Panc1 (cell line): ENCODE measurements around the gene MIPOL1. TPM values are rescaled to one million over a fixed set of nuclear protein-coding genes. Genes with fewer than 3 reads are reported as not detected.

Experiments
- ATAC-seq: fragments of 200-7000 bp; cut with Tn5 transposase; 2 replicates; pipeline ENCODE4 v1.9.1; 2020; ENCODE audit warnings: mild to moderate bottlenecking, moderate library complexity
- BruUV-seq: library from RNA; stranded (reverse); fragments of 400-500 nt; replicated peaks from 2 replicates; lab custom pipeline; 2021; lab: Mats Ljungman, UMichigan
- CTCF ChIA-PET: fragments of 300-600 bp; sonication (Branson Sonifier 250); formaldehyde crosslinking; loops from one replicate; lab custom pipeline; 2022; ENCODE audit warnings: antibody characterized with exemption; lab: Charles Lee
- POLR2A ChIA-PET: fragments of 300-600 bp; sonication (Branson Sonifier 250); formaldehyde crosslinking; loops from one replicate; lab custom pipeline; 2022; ENCODE audit warnings: antibody characterized with exemption; lab: Charles Lee
- DNase-seq: peaks from one replicate; pipeline ENCODE4 v3.0.0-alpha.2; 2010; ENCODE audit warnings: low read depth, low spot score
- H3K27ac ChIP-seq: 2 replicates; pipeline ENCODE4 v1.5.1; 2011; ENCODE audit warnings: mild to moderate bottlenecking, low read length, inconsistent platforms
- H3K27me3 ChIP-seq: fragments of 200-500 bp; sonication (Bioruptor generic); 2 replicates; pipeline ENCODE4 v1.6.0; 2014; ENCODE audit warnings: low read length, inconsistent platforms; ENCODE audit not compliant: control insufficient read depth, insufficient read depth
- H3K36me3 ChIP-seq: fragments of 200-500 bp; sonication (Bioruptor generic); 2 replicates; pipeline ENCODE4 v1.5.1; 2014; ENCODE audit warnings: inconsistent platforms, mild to moderate bottlenecking, low read length, moderate library complexity; ENCODE audit not compliant: control insufficient read depth, insufficient read depth
- H3K4me1 ChIP-seq: 2 replicates; pipeline ENCODE4 v1.5.1; 2011; ENCODE audit warnings: inconsistent platforms, mild to moderate bottlenecking, low read length, moderate library complexity; ENCODE audit not compliant: control insufficient read depth, insufficient read depth
- H3K4me3 ChIP-seq, 2 experiments: 2 replicates each; pipeline ENCODE4 v1.5.1; 2011 to 2012; ENCODE audit warnings: low read depth in 2 of 2, low read length in 2 of 2, mild to moderate bottlenecking in 2 of 2, inconsistent platforms in 1 of 2, moderate library complexity in 1 of 2
- H3K9me3 ChIP-seq: fragments of 200-500 bp; sonication (Bioruptor generic); 2 replicates; pipeline ENCODE4 v1.5.1; 2014; ENCODE audit warnings: low read depth, mild to moderate bottlenecking, inconsistent platforms, low read length, moderate library complexity; ENCODE audit not compliant: control insufficient read depth, insufficient read depth
- POLR2AphosphoS5 ChIP-seq: IDR thresholded peaks from 2 replicates; pipeline ENCODE4 v1.6.1; 2012; ENCODE audit warnings: mild to moderate bottlenecking, low read depth, low read length, moderate library complexity
- SIN3A ChIP-seq: IDR thresholded peaks from 2 replicates; pipeline ENCODE4 v1.6.1; 2012; ENCODE audit warnings: low read depth, mild to moderate bottlenecking, low read length, moderate library complexity, borderline replicate concordance; ENCODE audit not compliant: insufficient read depth
- TCF7L2 ChIP-seq: IDR thresholded peaks from 2 replicates; pipeline ENCODE4 v1.6.1; 2011; ENCODE audit warnings: mild to moderate bottlenecking, low read depth, low read length, inconsistent platforms
- in situ Hi-C: cut with HindIII; loops from 2 replicates; pipeline ENCODE4 v1.10.0; 2016; ENCODE audit warnings: low sequenced_read_pairs, low pct_unique_long_range_greater_than_20kb
- intact Hi-C: fragments of 100-400 bp; cut with micrococcal nuclease; formaldehyde crosslinking; loops from one replicate; pipeline ENCODE4 v1.10.0; 2022; ENCODE audit not compliant: unreplicated experiment
- total RNA-seq: library from RNA; stranded (reverse); gene quantifications from one replicate; pipeline ENCODE4 v1.2.1, GENCODE V29; 2021; ENCODE audit not compliant: unreplicated experiment
- TF ChIP-seq, protein P1 (sequence below): fragments of 450-650 bp; IDR thresholded peaks from 2 replicates; pipeline ENCODE4 v1.5.1; 2017; ENCODE audit warnings: mild to moderate bottlenecking
- TF ChIP-seq, protein P2 (sequence below), 2 experiments: IDR thresholded peaks; 2 replicates each; pipeline ENCODE4 v1.6.1; 2011 to 2012; ENCODE audit warnings: low read depth in 2 of 2, control low read depth in 1 of 2, low read length in 1 of 2, mild to moderate bottlenecking in 1 of 2, moderate library complexity in 1 of 2; ENCODE audit not compliant: insufficient read depth in 1 of 2

MIPOL1 gene
- total RNA-seq, 1 experiment from 2014 or later = 12.8 TPM

DNA sequence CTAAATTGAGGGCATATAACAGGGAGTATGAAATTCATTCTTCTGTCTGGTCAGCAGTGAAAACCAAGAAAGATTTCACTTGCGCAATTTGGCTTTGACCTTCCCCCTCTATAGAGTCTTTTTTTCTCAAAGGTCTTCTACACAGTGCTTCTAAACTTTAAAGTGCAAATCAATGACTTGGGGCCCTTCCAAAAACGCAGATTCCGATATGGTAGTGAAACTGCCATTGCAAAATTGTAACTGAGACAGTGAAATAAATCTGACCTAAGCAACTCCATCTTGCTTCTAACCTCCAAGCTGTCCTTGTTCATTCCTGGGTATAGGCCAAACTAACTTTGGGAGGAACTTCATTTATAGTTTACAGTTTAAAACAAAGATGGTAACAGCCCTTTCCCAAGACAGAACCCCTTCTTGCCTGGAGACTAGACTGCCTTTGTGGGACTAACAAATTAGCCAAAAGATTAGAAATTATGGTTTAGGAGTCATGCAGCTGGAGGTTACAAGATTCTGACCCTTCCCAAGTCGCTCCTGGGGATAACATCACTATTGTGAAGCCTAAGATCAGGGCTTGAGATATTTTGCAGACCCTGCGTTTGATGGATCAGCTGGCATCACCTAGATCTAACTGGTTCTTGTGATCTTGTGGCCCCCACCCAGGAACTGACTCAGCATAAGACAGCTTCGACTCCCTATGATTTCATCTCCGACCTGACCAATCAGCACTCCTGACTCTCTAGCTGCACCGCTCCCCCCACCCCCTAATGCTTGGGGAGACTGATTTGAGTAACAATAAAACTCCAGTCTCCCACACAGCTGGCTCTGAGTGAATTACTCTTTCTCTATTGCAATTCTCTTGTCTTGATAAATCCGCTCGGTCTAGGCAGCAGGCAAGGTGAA is 30.3 kb upstream of the MIPOL1 start:
- no TSS peak for BruUV-seq
- Histone ChIP-seq H3K4me1 (no peaks in the 10 kb centered on the region; the same call in none of the 2 replicates), H3K36me3 (peaks cover 3% of the 10 kb centered on the region), H3K27ac (no peak overlapping the region), H3K9me3 (no peaks in the 10 kb centered on the region), H3K27me3 (no peaks in the 10 kb centered on the region), H3K4me3 (no peak overlapping the region)
- TF ChIP-seq TCF7L2 (no peak), SIN3A (no peak), POLR2AphosphoS5 (no peak)
- TF ChIP-seq, protein P1, sequence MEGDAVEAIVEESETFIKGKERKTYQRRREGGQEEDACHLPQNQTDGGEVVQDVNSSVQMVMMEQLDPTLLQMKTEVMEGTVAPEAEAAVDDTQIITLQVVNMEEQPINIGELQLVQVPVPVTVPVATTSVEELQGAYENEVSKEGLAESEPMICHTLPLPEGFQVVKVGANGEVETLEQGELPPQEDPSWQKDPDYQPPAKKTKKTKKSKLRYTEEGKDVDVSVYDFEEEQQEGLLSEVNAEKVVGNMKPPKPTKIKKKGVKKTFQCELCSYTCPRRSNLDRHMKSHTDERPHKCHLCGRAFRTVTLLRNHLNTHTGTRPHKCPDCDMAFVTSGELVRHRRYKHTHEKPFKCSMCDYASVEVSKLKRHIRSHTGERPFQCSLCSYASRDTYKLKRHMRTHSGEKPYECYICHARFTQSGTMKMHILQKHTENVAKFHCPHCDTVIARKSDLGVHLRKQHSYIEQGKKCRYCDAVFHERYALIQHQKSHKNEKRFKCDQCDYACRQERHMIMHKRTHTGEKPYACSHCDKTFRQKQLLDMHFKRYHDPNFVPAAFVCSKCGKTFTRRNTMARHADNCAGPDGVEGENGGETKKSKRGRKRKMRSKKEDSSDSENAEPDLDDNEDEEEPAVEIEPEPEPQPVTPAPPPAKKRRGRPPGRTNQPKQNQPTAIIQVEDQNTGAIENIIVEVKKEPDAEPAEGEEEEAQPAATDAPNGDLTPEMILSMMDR = no peak
- TF ChIP-seq, protein P2, sequence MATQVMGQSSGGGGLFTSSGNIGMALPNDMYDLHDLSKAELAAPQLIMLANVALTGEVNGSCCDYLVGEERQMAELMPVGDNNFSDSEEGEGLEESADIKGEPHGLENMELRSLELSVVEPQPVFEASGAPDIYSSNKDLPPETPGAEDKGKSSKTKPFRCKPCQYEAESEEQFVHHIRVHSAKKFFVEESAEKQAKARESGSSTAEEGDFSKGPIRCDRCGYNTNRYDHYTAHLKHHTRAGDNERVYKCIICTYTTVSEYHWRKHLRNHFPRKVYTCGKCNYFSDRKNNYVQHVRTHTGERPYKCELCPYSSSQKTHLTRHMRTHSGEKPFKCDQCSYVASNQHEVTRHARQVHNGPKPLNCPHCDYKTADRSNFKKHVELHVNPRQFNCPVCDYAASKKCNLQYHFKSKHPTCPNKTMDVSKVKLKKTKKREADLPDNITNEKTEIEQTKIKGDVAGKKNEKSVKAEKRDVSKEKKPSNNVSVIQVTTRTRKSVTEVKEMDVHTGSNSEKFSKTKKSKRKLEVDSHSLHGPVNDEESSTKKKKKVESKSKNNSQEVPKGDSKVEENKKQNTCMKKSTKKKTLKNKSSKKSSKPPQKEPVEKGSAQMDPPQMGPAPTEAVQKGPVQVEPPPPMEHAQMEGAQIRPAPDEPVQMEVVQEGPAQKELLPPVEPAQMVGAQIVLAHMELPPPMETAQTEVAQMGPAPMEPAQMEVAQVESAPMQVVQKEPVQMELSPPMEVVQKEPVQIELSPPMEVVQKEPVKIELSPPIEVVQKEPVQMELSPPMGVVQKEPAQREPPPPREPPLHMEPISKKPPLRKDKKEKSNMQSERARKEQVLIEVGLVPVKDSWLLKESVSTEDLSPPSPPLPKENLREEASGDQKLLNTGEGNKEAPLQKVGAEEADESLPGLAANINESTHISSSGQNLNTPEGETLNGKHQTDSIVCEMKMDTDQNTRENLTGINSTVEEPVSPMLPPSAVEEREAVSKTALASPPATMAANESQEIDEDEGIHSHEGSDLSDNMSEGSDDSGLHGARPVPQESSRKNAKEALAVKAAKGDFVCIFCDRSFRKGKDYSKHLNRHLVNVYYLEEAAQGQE (IDR thresholded peaks at IDR 0.05; ENCODE audit: insufficient read depth in 1 of 2, low read depth in 2 of 2, low read length in 1 of 2) = no peak
- CTCF ChIA-PET = no interaction called here
- POLR2A ChIA-PET = interaction anchor here (0.6 kb wide), 1 partner anchor 392 kb away, joined by 3 read pairs; no protein-coding TSS in a partner anchor
- in situ Hi-C loops (no loop called here), intact Hi-C loops (no loop called here)
- no peak for DNase-seq
- ATAC-seq = no peak

GRCh38 chr14:37168721-37169120 is 29.0 kb upstream of the MIPOL1 start:
- intact Hi-C loops (no loop called here), in situ Hi-C loops (no loop called here)
- ATAC-seq (no peak), DNase-seq (no peak)
- no peak overlapping the region for H3K4me3 ChIP-seq
- TF ChIP-seq, protein P1 = no peak
- TF ChIP-seq, protein P2 (IDR thresholded peaks at IDR 0.05; ENCODE audit: insufficient read depth in 1 of 2, low read depth in 2 of 2, low read length in 1 of 2) = no peak
- no peak for TF ChIP-seq SIN3A
- no peak for TF ChIP-seq POLR2AphosphoS5
- TF ChIP-seq TCF7L2 = no peak
- no peaks in the 10 kb centered on the region; the same call in none of the 2 replicates for H3K4me1 ChIP-seq
- no peaks in the 10 kb centered on the region for H3K27me3 ChIP-seq
- H3K9me3 ChIP-seq = no peaks in the 10 kb centered on the region
- ChIA-PET POLR2A (no interaction called here), CTCF (no interaction called here)
- no peak overlapping the region for H3K27ac ChIP-seq
- H3K36me3 ChIP-seq = peaks cover 6% of the 10 kb centered on the region; the same call in 1 of the 2 replicates
- no TSS peak for BruUV-seq
